ENCODE measurements around the gene ZNF646.

The ZNF646 gene

DNA sequence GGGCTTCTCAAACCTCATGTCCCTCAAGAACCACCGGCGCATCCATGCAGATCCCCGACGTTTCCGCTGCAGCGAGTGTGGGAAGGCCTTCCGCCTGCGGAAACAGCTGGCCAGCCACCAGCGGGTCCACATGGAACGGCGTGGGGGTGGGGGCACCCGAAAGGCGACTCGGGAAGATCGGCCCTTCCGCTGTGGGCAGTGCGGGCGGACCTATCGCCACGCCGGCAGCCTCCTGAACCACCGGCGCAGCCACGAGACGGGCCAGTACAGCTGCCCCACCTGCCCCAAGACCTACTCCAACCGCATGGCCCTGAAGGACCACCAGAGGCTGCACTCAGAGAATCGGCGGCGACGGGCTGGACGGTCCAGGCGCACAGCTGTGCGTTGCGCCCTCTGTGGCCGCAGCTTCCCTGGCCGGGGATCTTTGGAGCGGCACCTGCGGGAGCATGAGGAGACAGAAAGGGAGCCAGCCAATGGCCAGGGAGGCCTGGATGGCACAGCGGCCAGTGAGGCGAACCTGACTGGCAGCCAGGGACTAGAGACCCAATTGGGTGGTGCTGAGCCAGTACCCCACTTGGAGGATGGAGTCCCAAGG is 5.9 kb downstream of the ZNF646 start:
- H4K20me1 ChIP-seq (ENCODE audit: insufficient read depth, low read length), result no peaks in the 10 kb centered on the region

DNA sequence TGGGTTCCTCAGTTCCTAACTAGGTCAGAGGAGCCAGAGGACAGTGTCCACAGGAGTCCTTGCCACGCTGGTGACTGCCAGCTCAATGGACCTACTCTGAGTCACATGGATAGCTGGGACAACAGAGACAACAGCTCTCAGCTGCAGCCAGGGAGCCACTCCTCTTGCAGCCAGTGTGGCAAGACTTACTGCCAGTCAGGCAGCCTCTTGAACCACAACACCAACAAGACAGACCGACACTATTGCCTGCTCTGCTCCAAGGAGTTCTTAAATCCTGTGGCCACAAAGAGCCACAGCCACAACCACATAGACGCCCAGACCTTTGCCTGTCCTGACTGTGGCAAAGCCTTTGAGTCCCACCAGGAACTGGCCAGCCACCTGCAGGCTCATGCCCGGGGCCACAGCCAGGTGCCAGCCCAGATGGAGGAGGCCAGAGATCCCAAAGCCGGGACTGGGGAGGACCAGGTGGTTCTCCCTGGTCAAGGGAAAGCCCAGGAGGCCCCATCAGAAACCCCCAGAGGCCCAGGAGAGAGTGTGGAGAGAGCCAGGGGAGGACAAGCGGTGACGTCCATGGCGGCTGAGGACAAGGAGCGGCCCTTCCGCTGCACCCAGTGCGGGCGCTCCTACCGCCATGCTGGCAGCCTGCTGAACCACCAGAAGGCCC is 6.7 kb downstream of the ZNF646 start:
- DNase-seq, result no peak
- H3K9me2 ChIP-seq (replicated peaks; ENCODE audit: insufficient read depth, low read length), result no peaks in the 10 kb centered on the region
- H3K9me3 ChIP-seq (replicated peaks; ENCODE audit: insufficient read depth, low read length), result no peaks in the 10 kb centered on the region
- H3K79me2 ChIP-seq (ENCODE audit: low read length), result peaks cover 45% of the 10 kb centered on the region
- no peaks in the 10 kb centered on the region for H3K27me3 ChIP-seq (replicated peaks; ENCODE audit: insufficient read depth, low read length)
- H3F3A ChIP-seq (ENCODE audit: insufficient read depth, low read length), result 0 out of 2 replicates have a peak, but pooled peaks cover 4% of the 10 kb centered on the region
- no peaks in the 10 kb centered on the region for H3K4me1 ChIP-seq (ENCODE audit: low read length)
- TF ChIP-seq EZH2 (optimal IDR thresholded peaks at IDR 0.05; ENCODE audit: low read depth, low read length), result no peak
- H3K36me3 ChIP-seq (replicated peaks; ENCODE audit: insufficient read depth, low read length), result no peaks in the 10 kb centered on the region
- no peak overlapping the region for H3K4me2 ChIP-seq (ENCODE audit: low read depth, low read length)
- H4K20me1 ChIP-seq (ENCODE audit: insufficient read depth, low read length), result no peaks in the 10 kb centered on the region
- H3K9ac ChIP-seq (ENCODE audit: low read length), result no peak overlapping the region
- H3K4me3 ChIP-seq (ENCODE audit: low read length), result no peak overlapping the region
- no peak overlapping the region for H2AFZ ChIP-seq (ENCODE audit: low read length)
- no peak overlapping the region for H3K27ac ChIP-seq (ENCODE audit: low read length)

More for the DNA sequence above, 5.9 kb downstream of the ZNF646 start:
- Histone ChIP-seq H3K27me3 (replicated peaks; ENCODE audit: insufficient read depth, low read length) (no peaks in the 10 kb centered on the region), H3K9ac (ENCODE audit: low read length) (no peak overlapping the region), H3K9me2 (replicated peaks; ENCODE audit: insufficient read depth, low read length) (no peaks in the 10 kb centered on the region), H3K79me2 (ENCODE audit: low read length) (peaks cover 52% of the 10 kb centered on the region), H2AFZ (ENCODE audit: low read length) (no peak overlapping the region), H3F3A (ENCODE audit: insufficient read depth, low read length) (0 out of 2 replicates have a peak, but pooled peaks cover 4% of the 10 kb centered on the region), H3K4me3 (ENCODE audit: low read length) (no peak overlapping the region), H3K36me3 (replicated peaks; ENCODE audit: insufficient read depth, low read length) (no peaks in the 10 kb centered on the region), H3K9me3 (replicated peaks; ENCODE audit: insufficient read depth, low read length) (no peaks in the 10 kb centered on the region), H3K4me2 (ENCODE audit: low read depth, low read length) (no peak overlapping the region), H3K27ac (ENCODE audit: low read length) (no peak overlapping the region), H3K4me1 (ENCODE audit: low read length) (no peaks in the 10 kb centered on the region)
- no peak for DNase-seq
- no peak for TF ChIP-seq EZH2 (optimal IDR thresholded peaks at IDR 0.05; ENCODE audit: low read depth, low read length)
- TF ChIP-seq CTCF (IDR thresholded peaks at IDR 0.05; ENCODE audit: low read length), result no peak
- TF ChIP-seq EZH2phosphoT487 (IDR thresholded peaks at IDR 0.05; ENCODE audit: low read length), result no peak

DNA sequence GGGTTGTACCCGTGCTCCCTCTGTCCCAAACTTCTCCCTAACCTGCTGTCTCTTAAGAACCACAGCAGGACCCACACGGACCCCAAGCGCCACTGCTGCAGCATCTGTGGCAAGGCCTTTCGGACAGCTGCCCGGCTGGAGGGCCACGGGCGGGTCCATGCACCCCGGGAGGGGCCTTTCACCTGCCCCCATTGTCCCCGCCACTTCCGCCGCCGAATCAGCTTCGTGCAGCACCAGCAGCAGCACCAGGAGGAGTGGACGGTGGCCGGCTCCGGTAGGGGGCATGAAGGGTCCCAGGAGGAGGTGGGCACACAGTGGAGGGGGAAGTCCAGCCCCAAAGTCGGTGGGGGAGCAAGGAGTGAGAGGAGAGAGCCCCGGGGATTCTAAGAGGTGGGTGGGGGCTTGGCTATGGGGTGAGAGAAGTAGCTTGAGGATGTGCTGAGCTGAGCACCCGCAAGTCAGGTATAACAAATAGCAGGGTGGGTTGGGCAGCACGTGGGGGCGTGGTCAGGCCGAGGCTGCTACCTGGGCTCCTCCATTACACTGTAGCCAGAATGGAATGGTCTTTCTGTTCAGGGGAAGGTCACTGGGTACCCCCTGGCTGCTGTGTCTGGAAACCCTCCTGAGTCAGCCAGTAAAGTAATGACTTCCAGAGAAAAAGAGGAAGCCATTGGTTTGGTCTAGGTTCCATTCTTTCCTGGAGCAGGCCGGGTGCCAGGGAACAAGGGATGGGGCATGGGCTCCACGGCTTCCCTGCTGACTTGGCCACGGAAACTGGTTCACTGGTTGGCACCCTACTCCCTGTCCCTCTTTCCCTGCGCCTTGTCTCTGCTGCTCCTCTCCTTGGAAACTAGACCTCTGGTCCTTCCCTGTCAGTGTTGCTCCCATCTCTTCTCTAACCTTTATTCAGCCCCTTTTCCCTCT is 7.5 kb downstream of the ZNF646 start:
- H4K20me1 ChIP-seq (ENCODE audit: insufficient read depth, low read length), result no peaks in the 10 kb centered on the region
- no peak for TF ChIP-seq CTCF (IDR thresholded peaks at IDR 0.05; ENCODE audit: low read length)
- no peak for TF ChIP-seq EZH2 (optimal IDR thresholded peaks at IDR 0.05; ENCODE audit: low read depth, low read length)
- no peak for TF ChIP-seq EZH2phosphoT487 (IDR thresholded peaks at IDR 0.05; ENCODE audit: low read length)
- H3F3A ChIP-seq (ENCODE audit: insufficient read depth, low read length), result 0 out of 2 replicates have a peak, but pooled peaks cover 4% of the 10 kb centered on the region
- no peaks in the 10 kb centered on the region for H3K27me3 ChIP-seq (replicated peaks; ENCODE audit: insufficient read depth, low read length)
- no peaks in the 10 kb centered on the region for H3K9me3 ChIP-seq (replicated peaks; ENCODE audit: insufficient read depth, low read length)
- H3K36me3 ChIP-seq (replicated peaks; ENCODE audit: insufficient read depth, low read length), result no peaks in the 10 kb centered on the region
- no peaks in the 10 kb centered on the region for H3K4me1 ChIP-seq (ENCODE audit: low read length)
- no peak overlapping the region for H3K9ac ChIP-seq (ENCODE audit: low read length)
- no peak overlapping the region for H3K4me3 ChIP-seq (ENCODE audit: low read length)
- H2AFZ ChIP-seq (ENCODE audit: low read length), result no peak overlapping the region
- no peak overlapping the region for H3K27ac ChIP-seq (ENCODE audit: low read length)
- DNase-seq, result no peak
- H3K9me2 ChIP-seq (replicated peaks; ENCODE audit: insufficient read depth, low read length), result no peaks in the 10 kb centered on the region
- H3K4me2 ChIP-seq (ENCODE audit: low read depth, low read length), result no peak overlapping the region
- H3K79me2 ChIP-seq (ENCODE audit: low read length), result peaks cover 36% of the 10 kb centered on the region

Measured in MM.1S (cell line).